HEK293 (cell line): ENCODE results near the gene NRBF2.

Source experiments
- GLI4 ChIP-seq: fragments of 450-650 bp; formaldehyde crosslinking; IDR thresholded peaks from 2 replicates; pipeline ENCODE4 v1.5.1; 2016; ENCODE audit warnings: missing biosample characterization, missing genetic modification characterization
- KLF9 ChIP-seq: fragments of 450-650 bp; formaldehyde crosslinking; IDR thresholded peaks from 2 replicates; pipeline ENCODE4 v1.5.1; 2016; ENCODE audit warnings: missing biosample characterization, missing genetic modification characterization, low read depth
- SP7 ChIP-seq: fragments of 450-650 bp; formaldehyde crosslinking; IDR thresholded peaks from 2 replicates; pipeline ENCODE4 v1.5.1; 2016; ENCODE audit warnings: missing biosample characterization, missing genetic modification characterization
- YY2 ChIP-seq: fragments of 450-650 bp; formaldehyde crosslinking; IDR thresholded peaks from 2 replicates; pipeline ENCODE4 v1.5.1; 2016; ENCODE audit warnings: missing biosample characterization, missing genetic modification characterization
- ZBTB20 ChIP-seq: fragments of 450-650 bp; formaldehyde crosslinking; IDR thresholded peaks from 2 replicates; pipeline ENCODE4 v1.5.1; 2016; ENCODE audit warnings: missing biosample characterization, missing genetic modification characterization
- ZBTB48 ChIP-seq: fragments of 450-650 bp; formaldehyde crosslinking; IDR thresholded peaks from 2 replicates; pipeline ENCODE4 v1.5.1; 2016; ENCODE audit warnings: missing biosample characterization, missing genetic modification characterization
- ZBTB7A ChIP-seq: fragments of 450-650 bp; formaldehyde crosslinking; IDR thresholded peaks from 2 replicates; pipeline ENCODE4 v1.5.1; 2016; ENCODE audit warnings: low read depth, missing biosample characterization, missing genetic modification characterization
- ZFP37 ChIP-seq: fragments of 450-650 bp; formaldehyde crosslinking; IDR thresholded peaks from 2 replicates; pipeline ENCODE4 v1.5.1; 2016; ENCODE audit warnings: missing biosample characterization, missing genetic modification characterization
- ZIC2 ChIP-seq: fragments of 450-650 bp; formaldehyde crosslinking; IDR thresholded peaks from 2 replicates; pipeline ENCODE4 v1.5.1; 2016; ENCODE audit warnings: missing biosample characterization, missing genetic modification characterization
- ZNF112 ChIP-seq: fragments of 450-650 bp; formaldehyde crosslinking; IDR thresholded peaks from 2 replicates; pipeline ENCODE4 v1.5.0; 2017; ENCODE audit warnings: missing biosample characterization, missing genetic modification characterization
- ZNF132 ChIP-seq: fragments of 450-650 bp; formaldehyde crosslinking; IDR thresholded peaks from 2 replicates; pipeline ENCODE4 v1.5.1; 2017; ENCODE audit warnings: missing biosample characterization, missing genetic modification characterization, borderline replicate concordance
- ZNF248 ChIP-seq: fragments of 450-650 bp; formaldehyde crosslinking; IDR thresholded peaks from 2 replicates; pipeline ENCODE4 v1.5.1; 2017; ENCODE audit warnings: missing biosample characterization, missing genetic modification characterization
- ZNF473 ChIP-seq: fragments of 450-650 bp; formaldehyde crosslinking; IDR thresholded peaks from 2 replicates; pipeline ENCODE4 v1.5.1; 2017; ENCODE audit warnings: missing biosample characterization, missing genetic modification characterization
- ZNF510 ChIP-seq: fragments of 450-650 bp; formaldehyde crosslinking; IDR thresholded peaks from 2 replicates; pipeline ENCODE4 v1.5.1; 2018; ENCODE audit warnings: mild to moderate bottlenecking, missing genetic modification characterization, missing biosample characterization; ENCODE audit not compliant: insufficient replicate concordance
- ZNF571 ChIP-seq: fragments of 450-650 bp; formaldehyde crosslinking; IDR thresholded peaks from 2 replicates; pipeline ENCODE4 v1.5.0; 2017; ENCODE audit warnings: missing biosample characterization, missing genetic modification characterization
- ZNF654 ChIP-seq: fragments of 450-650 bp; formaldehyde crosslinking; IDR thresholded peaks from 2 replicates; pipeline ENCODE4 v1.5.1; 2016; ENCODE audit warnings: low read depth, missing biosample characterization, missing genetic modification characterization
- ZNF707 ChIP-seq: fragments of 450-650 bp; formaldehyde crosslinking; IDR thresholded peaks from 2 replicates; pipeline ENCODE4 v1.5.1; 2016; ENCODE audit warnings: missing biosample characterization, missing genetic modification characterization
- ZSCAN23 ChIP-seq: fragments of 450-650 bp; formaldehyde crosslinking; IDR thresholded peaks from 2 replicates; pipeline ENCODE4 v1.5.1; 2016; ENCODE audit warnings: missing biosample characterization, missing genetic modification characterization
- TF ChIP-seq, protein P1 (sequence below): fragments of 450-650 bp; IDR thresholded peaks from 2 replicates; pipeline ENCODE4 v1.5.1; 2018; ENCODE audit warnings: missing biosample characterization, mild to moderate bottlenecking, missing genetic modification characterization
- TF ChIP-seq, protein P2 (sequence below): fragments of 450-650 bp; formaldehyde crosslinking; IDR thresholded peaks from 2 replicates; pipeline ENCODE4 v1.5.1; 2016; ENCODE audit warnings: missing biosample characterization, missing genetic modification characterization
- TF ChIP-seq, protein P3 (sequence below): fragments of 450-650 bp; formaldehyde crosslinking; conservative IDR thresholded peaks from 2 replicates; pipeline ENCODE4 v1.5.1; 2016; ENCODE audit warnings: low read depth, missing biosample characterization, missing genetic modification characterization
- TF ChIP-seq, protein P4 (sequence below): fragments of 450-650 bp; formaldehyde crosslinking; IDR thresholded peaks from 2 replicates; pipeline ENCODE4 v1.5.1; 2016; ENCODE audit warnings: missing biosample characterization, missing genetic modification characterization
- TF ChIP-seq, protein P5 (sequence below): fragments of 450-650 bp; formaldehyde crosslinking; IDR thresholded peaks from 2 replicates; pipeline ENCODE4 v1.5.1; 2016; ENCODE audit warnings: missing biosample characterization, missing genetic modification characterization
- TF ChIP-seq, protein P6 (sequence below): fragments of 450-650 bp; formaldehyde crosslinking; IDR thresholded peaks from 2 replicates; pipeline ENCODE4 v1.5.1; 2017; ENCODE audit warnings: missing biosample characterization, missing genetic modification characterization
- TF ChIP-seq, protein P7 (sequence below): fragments of 450-650 bp; formaldehyde crosslinking; conservative IDR thresholded peaks from 2 replicates; pipeline ENCODE4 v1.5.1; 2016; ENCODE audit warnings: low read depth, missing biosample characterization, missing genetic modification characterization

Gene NRBF2

DNA sequence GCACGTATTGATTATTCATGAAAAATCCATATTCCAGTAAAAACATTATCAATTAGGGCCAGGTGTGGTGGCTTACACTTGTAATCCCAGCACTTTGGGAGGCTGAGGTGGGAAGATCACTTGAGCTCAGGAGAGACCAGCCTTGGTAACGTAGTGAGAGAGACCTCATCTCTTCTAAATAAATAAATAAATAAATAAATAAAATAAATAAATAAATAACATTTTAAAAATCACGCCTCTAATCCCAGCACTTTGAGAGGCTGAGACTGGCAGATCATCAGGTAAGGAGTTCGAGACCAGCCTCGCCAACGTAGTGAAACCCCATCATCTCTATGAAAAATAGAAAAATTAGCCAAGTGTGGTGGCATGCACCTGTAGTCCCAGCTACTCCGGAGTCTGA lies 32.1 kb downstream of the NRBF2 start (continued):
- TF ChIP-seq, protein P1, sequence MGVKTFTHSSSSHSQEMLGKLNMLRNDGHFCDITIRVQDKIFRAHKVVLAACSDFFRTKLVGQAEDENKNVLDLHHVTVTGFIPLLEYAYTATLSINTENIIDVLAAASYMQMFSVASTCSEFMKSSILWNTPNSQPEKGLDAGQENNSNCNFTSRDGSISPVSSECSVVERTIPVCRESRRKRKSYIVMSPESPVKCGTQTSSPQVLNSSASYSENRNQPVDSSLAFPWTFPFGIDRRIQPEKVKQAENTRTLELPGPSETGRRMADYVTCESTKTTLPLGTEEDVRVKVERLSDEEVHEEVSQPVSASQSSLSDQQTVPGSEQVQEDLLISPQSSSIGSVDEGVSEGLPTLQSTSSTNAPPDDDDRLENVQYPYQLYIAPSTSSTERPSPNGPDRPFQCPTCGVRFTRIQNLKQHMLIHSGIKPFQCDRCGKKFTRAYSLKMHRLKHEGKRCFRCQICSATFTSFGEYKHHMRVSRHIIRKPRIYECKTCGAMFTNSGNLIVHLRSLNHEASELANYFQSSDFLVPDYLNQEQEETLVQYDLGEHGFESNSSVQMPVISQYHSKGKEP = no peak
- TF ChIP-seq ZSCAN23 (no peak), KLF9 (no peak), ZNF112 (no peak), YY2 (tag by site-specific recombination) (no peak), SP7 (no peak), ZBTB48 (tag by site-specific recombination) (no peak), ZNF571 (tag by site-specific recombination) (no peak), ZNF473 (no peak), ZNF707 (no peak), GLI4 (tag by site-specific recombination) (no peak), ZBTB7A (tag by site-specific recombination) (0 out of 2 replicates have a peak, but pooled peaks have one; percentile 34), ZNF654 (tag by site-specific recombination) (peak; percentile 40), ZBTB20 (no peak), ZNF132 (tag by site-specific recombination) (no peak), ZFP37 (no peak), ZNF510 (tag by site-specific recombination) (peak; percentile 85), ZNF248 (tag by site-specific recombination) (no peak), ZIC2 (tag by site-specific recombination) (no peak)
- TF ChIP-seq, protein P2, sequence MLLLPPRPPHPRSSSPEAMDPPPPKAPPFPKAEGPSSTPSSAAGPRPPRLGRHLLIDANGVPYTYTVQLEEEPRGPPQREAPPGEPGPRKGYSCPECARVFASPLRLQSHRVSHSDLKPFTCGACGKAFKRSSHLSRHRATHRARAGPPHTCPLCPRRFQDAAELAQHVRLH (tag by site-specific recombination) = no peak
- TF ChIP-seq, protein P3, sequence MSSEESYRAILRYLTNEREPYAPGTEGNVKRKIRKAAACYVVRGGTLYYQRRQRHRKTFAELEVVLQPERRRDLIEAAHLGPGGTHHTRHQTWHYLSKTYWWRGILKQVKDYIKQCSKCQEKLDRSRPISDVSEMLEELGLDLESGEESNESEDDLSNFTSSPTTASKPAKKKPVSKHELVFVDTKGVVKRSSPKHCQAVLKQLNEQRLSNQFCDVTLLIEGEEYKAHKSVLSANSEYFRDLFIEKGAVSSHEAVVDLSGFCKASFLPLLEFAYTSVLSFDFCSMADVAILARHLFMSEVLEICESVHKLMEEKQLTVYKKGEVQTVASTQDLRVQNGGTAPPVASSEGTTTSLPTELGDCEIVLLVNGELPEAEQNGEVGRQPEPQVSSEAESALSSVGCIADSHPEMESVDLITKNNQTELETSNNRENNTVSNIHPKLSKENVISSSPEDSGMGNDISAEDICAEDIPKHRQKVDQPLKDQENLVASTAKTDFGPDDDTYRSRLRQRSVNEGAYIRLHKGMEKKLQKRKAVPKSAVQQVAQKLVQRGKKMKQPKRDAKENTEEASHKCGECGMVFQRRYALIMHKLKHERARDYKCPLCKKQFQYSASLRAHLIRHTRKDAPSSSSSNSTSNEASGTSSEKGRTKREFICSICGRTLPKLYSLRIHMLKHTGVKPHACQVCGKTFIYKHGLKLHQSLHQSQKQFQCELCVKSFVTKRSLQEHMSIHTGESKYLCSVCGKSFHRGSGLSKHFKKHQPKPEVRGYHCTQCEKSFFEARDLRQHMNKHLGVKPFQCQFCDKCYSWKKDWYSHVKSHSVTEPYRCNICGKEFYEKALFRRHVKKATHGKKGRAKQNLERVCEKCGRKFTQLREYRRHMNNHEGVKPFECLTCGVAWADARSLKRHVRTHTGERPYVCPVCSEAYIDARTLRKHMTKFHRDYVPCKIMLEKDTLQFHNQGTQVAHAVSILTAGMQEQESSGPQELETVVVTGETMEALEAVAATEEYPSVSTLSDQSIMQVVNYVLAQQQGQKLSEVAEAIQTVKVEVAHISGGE (tag by site-specific recombination) = peak; percentile 77
- TF ChIP-seq, protein P4, sequence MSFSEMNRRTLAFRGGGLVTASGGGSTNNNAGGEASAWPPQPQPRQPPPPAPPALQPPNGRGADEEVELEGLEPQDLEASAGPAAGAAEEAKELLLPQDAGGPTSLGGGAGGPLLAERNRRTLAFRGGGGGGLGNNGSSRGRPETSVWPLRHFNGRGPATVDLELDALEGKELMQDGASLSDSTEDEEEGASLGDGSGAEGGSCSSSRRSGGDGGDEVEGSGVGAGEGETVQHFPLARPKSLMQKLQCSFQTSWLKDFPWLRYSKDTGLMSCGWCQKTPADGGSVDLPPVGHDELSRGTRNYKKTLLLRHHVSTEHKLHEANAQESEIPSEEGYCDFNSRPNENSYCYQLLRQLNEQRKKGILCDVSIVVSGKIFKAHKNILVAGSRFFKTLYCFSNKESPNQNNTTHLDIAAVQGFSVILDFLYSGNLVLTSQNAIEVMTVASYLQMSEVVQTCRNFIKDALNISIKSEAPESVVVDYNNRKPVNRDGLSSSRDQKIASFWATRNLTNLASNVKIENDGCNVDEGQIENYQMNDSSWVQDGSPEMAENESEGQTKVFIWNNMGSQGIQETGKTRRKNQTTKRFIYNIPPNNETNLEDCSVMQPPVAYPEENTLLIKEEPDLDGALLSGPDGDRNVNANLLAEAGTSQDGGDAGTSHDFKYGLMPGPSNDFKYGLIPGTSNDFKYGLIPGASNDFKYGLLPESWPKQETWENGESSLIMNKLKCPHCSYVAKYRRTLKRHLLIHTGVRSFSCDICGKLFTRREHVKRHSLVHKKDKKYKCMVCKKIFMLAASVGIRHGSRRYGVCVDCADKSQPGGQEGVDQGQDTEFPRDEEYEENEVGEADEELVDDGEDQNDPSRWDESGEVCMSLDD = no peak
- TF ChIP-seq, protein P5, sequence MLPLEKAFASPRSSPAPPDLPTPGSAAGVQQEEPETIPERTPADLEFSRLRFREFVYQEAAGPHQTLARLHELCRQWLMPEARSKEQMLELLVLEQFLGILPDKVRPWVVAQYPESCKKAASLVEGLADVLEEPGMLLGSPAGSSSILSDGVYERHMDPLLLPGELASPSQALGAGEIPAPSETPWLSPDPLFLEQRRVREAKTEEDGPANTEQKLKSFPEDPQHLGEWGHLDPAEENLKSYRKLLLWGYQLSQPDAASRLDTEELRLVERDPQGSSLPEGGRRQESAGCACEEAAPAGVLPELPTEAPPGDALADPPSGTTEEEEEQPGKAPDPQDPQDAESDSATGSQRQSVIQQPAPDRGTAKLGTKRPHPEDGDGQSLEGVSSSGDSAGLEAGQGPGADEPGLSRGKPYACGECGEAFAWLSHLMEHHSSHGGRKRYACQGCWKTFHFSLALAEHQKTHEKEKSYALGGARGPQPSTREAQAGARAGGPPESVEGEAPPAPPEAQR (tag by site-specific recombination) = no peak
- TF ChIP-seq, protein P6, sequence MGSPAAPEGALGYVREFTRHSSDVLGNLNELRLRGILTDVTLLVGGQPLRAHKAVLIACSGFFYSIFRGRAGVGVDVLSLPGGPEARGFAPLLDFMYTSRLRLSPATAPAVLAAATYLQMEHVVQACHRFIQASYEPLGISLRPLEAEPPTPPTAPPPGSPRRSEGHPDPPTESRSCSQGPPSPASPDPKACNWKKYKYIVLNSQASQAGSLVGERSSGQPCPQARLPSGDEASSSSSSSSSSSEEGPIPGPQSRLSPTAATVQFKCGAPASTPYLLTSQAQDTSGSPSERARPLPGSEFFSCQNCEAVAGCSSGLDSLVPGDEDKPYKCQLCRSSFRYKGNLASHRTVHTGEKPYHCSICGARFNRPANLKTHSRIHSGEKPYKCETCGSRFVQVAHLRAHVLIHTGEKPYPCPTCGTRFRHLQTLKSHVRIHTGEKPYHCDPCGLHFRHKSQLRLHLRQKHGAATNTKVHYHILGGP (tag by site-specific recombination) = no peak
- TF ChIP-seq, protein P7, sequence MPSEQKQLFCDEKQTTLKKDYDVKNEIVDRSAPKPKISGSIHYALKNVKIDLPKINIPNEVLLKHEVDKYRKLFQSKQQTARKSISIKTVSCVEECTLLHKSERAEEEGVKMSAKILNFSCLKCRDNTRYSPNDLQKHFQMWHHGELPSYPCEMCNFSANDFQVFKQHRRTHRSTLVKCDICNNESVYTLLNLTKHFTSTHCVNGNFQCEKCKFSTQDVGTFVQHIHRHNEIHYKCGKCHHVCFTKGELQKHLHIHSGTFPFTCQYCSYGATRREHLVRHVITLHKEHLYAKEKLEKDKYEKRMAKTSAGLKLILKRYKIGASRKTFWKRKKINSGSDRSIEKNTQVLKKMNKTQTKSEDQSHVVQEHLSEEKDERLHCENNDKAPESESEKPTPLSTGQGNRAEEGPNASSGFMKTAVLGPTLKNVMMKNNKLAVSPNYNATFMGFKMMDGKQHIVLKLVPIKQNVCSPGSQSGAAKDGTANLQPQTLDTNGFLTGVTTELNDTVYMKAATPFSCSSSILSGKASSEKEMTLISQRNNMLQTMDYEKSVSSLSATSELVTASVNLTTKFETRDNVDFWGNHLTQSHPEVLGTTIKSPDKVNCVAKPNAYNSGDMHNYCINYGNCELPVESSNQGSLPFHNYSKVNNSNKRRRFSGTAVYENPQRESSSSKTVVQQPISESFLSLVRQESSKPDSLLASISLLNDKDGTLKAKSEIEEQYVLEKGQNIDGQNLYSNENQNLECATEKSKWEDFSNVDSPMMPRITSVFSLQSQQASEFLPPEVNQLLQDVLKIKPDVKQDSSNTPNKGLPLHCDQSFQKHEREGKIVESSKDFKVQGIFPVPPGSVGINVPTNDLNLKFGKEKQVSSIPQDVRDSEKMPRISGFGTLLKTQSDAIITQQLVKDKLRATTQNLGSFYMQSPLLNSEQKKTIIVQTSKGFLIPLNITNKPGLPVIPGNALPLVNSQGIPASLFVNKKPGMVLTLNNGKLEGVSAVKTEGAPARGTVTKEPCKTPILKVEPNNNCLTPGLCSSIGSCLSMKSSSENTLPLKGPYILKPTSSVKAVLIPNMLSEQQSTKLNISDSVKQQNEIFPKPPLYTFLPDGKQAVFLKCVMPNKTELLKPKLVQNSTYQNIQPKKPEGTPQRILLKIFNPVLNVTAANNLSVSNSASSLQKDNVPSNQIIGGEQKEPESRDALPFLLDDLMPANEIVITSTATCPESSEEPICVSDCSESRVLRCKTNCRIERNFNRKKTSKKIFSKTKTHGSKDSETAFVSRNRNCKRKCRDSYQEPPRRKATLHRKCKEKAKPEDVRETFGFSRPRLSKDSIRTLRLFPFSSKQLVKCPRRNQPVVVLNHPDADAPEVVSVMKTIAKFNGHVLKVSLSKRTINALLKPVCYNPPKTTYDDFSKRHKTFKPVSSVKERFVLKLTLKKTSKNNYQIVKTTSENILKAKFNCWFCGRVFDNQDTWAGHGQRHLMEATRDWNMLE (tag by site-specific recombination) = peak; percentile 88
